ENCODE results near the gene SLCO2A1. TPM values are rescaled to one million over a fixed set of nuclear protein-coding genes. Genes with fewer than 3 reads are reported as not detected.
A peak's percentile ranks its signal among the peaks of the same experiment; 100 is the strongest.

Gene SLCO2A1
- total RNA-seq, 1 donor from 2014 or later: 0.52 TPM

GRCh38 chr3:133931084-133931483 is 98.6 kb downstream of the SLCO2A1 start:
- Histone ChIP-seq H3K4me3 (ENCODE audit: low read length in 3 of 3) (no peak overlapping the region), H3K27ac (ENCODE audit: low read depth, low read length) (no peak overlapping the region), H3K4me1 (ENCODE audit: control insufficient read depth in 3 of 3, insufficient read depth in 3 of 3, low read length in 3 of 3) (peaks cover 4 to 5% (median 4%) of the 10 kb centered on the region in 3 donors), H3K36me3 (ENCODE audit: control insufficient read depth in 3 of 3, insufficient read depth in 3 of 3, low read length in 3 of 3) (no peaks in the 10 kb centered on the region), H3K27me3 (ENCODE audit: control insufficient read depth in 3 of 3, insufficient read depth in 3 of 3, low read length in 3 of 3) (peaks cover 5 to 11% (median 10%) of the 10 kb centered on the region in 3 donors), H3K9ac (ENCODE audit: low read depth in 1 of 3, low read length in 3 of 3) (no peak overlapping the region), H3K9me3 (ENCODE audit: control insufficient read depth in 3 of 3, low read length in 3 of 3) (no peaks in the 10 kb centered on the region)

- H3K4me3 ChIP-seq (ENCODE audit: low read length in 3 of 3): no peak overlapping the region
- no peak overlapping the region for H3K27ac ChIP-seq (ENCODE audit: low read depth, low read length)
- H3K4me1 ChIP-seq (ENCODE audit: control insufficient read depth in 3 of 3, insufficient read depth in 3 of 3, low read length in 3 of 3): peaks cover 4 to 5% (median 4%) of the 10 kb centered on the region in 3 donors
- no peaks in the 10 kb centered on the region for H3K36me3 ChIP-seq (ENCODE audit: control insufficient read depth in 3 of 3, insufficient read depth in 3 of 3, low read length in 3 of 3)
- H3K27me3 ChIP-seq (ENCODE audit: control insufficient read depth in 3 of 3, insufficient read depth in 3 of 3, low read length in 3 of 3): peaks cover 5 to 11% (median 10%) of the 10 kb centered on the region in 3 donors
- no peaks in the 10 kb centered on the region for H3K9me3 ChIP-seq (ENCODE audit: control insufficient read depth in 3 of 3, low read length in 3 of 3)
- H3K9ac ChIP-seq (ENCODE audit: low read depth in 1 of 3, low read length in 3 of 3): no peak overlapping the region
Measured at GRCh38 chr3:133930341-133930933, 99.3 kb downstream of the SLCO2A1 start.

GRCh38 chr3:133928903-133929607 is 100.7 kb downstream of the SLCO2A1 start:
- no peaks in the 10 kb centered on the region for H3K36me3 ChIP-seq (ENCODE audit: control insufficient read depth in 3 of 3, insufficient read depth in 3 of 3, low read length in 3 of 3)
- peaks cover 4 to 5% (median 4%) of the 10 kb centered on the region in 3 donors for H3K4me1 ChIP-seq (ENCODE audit: control insufficient read depth in 3 of 3, insufficient read depth in 3 of 3, low read length in 3 of 3)
- no peak overlapping the region for H3K4me3 ChIP-seq (ENCODE audit: low read length in 3 of 3)
- no peak overlapping the region for H3K9ac ChIP-seq (ENCODE audit: low read depth in 1 of 3, low read length in 3 of 3)
- peaks cover 5 to 11% (median 10%) of the 10 kb centered on the region in 3 donors for H3K27me3 ChIP-seq (ENCODE audit: control insufficient read depth in 3 of 3, insufficient read depth in 3 of 3, low read length in 3 of 3)
- H3K9me3 ChIP-seq (ENCODE audit: control insufficient read depth in 3 of 3, low read length in 3 of 3): no peaks in the 10 kb centered on the region
- no peak overlapping the region for H3K27ac ChIP-seq (ENCODE audit: low read depth, low read length)

- Histone ChIP-seq H3K27me3 (ENCODE audit: control insufficient read depth in 3 of 3, insufficient read depth in 3 of 3, low read length in 3 of 3) (peaks cover 5 to 11% (median 10%) of the 10 kb centered on the region in 3 donors), H3K9me3 (ENCODE audit: control insufficient read depth in 3 of 3, low read length in 3 of 3) (no peaks in the 10 kb centered on the region), H3K27ac (ENCODE audit: low read depth, low read length) (no peak overlapping the region), H3K4me1 (ENCODE audit: control insufficient read depth in 3 of 3, insufficient read depth in 3 of 3, low read length in 3 of 3) (peaks cover 4 to 5% (median 4%) of the 10 kb centered on the region in 3 donors), H3K4me3 (ENCODE audit: low read length in 3 of 3) (peak overlapping the region in 1 of 3 donors; percentile 62), H3K9ac (ENCODE audit: low read depth in 1 of 3, low read length in 3 of 3) (peak overlapping the region in 2 of 3 donors; percentile 5 to 59), H3K36me3 (ENCODE audit: control insufficient read depth in 3 of 3, insufficient read depth in 3 of 3, low read length in 3 of 3) (no peaks in the 10 kb centered on the region)
Measured at GRCh38 chr3:133928136-133928893, 101.4 kb downstream of the SLCO2A1 start.

GRCh38 chr3:133927540-133928066 is 102.1 kb downstream of the SLCO2A1 start:
- peak overlapping the region; percentile 23 to 76 (median 59) for H3K9ac ChIP-seq (ENCODE audit: low read depth in 1 of 3, low read length in 3 of 3)

GRCh38 chr3:133926736-133927539 is 102.8 kb downstream of the SLCO2A1 start:
- Histone ChIP-seq H3K27ac (ENCODE audit: low read depth, low read length) (no peak overlapping the region), H3K36me3 (ENCODE audit: control insufficient read depth in 3 of 3, insufficient read depth in 3 of 3, low read length in 3 of 3) (no peaks in the 10 kb centered on the region), H3K9ac (ENCODE audit: low read depth in 1 of 3, low read length in 3 of 3) (peak overlapping the region; percentile 23 to 76 (median 43)), H3K9me3 (ENCODE audit: control insufficient read depth in 3 of 3, low read length in 3 of 3) (no peaks in the 10 kb centered on the region), H3K27me3 (ENCODE audit: control insufficient read depth in 3 of 3, insufficient read depth in 3 of 3, low read length in 3 of 3) (peaks cover 5 to 11% (median 10%) of the 10 kb centered on the region in 3 donors), H3K4me3 (ENCODE audit: low read length in 3 of 3) (peak overlapping the region; percentile 55 to 61 (median 60)), H3K4me1 (ENCODE audit: control insufficient read depth in 3 of 3, insufficient read depth in 3 of 3, low read length in 3 of 3) (peaks cover 4 to 5% (median 4%) of the 10 kb centered on the region in 3 donors)

More at GRCh38 chr3:133927540-133928066, 102.1 kb downstream of the SLCO2A1 start:
- Histone ChIP-seq H3K27me3 (ENCODE audit: control insufficient read depth in 3 of 3, insufficient read depth in 3 of 3, low read length in 3 of 3) (peaks cover 5 to 11% (median 10%) of the 10 kb centered on the region in 3 donors), H3K4me3 (ENCODE audit: low read length in 3 of 3) (peak overlapping the region; percentile 55 to 62 (median 61)), H3K4me1 (ENCODE audit: control insufficient read depth in 3 of 3, insufficient read depth in 3 of 3, low read length in 3 of 3) (peaks cover 4 to 5% (median 4%) of the 10 kb centered on the region in 3 donors), H3K9me3 (ENCODE audit: control insufficient read depth in 3 of 3, low read length in 3 of 3) (no peaks in the 10 kb centered on the region), H3K36me3 (ENCODE audit: control insufficient read depth in 3 of 3, insufficient read depth in 3 of 3, low read length in 3 of 3) (no peaks in the 10 kb centered on the region), H3K27ac (ENCODE audit: low read depth, low read length) (no peak overlapping the region)

GRCh38 chr3:133925960-133926735 is 103.6 kb downstream of the SLCO2A1 start:
- Histone ChIP-seq H3K27ac (ENCODE audit: low read depth, low read length) (no peak overlapping the region), H3K9me3 (ENCODE audit: control insufficient read depth in 3 of 3, low read length in 3 of 3) (no peaks in the 10 kb centered on the region), H3K27me3 (ENCODE audit: control insufficient read depth in 3 of 3, insufficient read depth in 3 of 3, low read length in 3 of 3) (peaks cover 5 to 11% (median 10%) of the 10 kb centered on the region in 3 donors), H3K9ac (ENCODE audit: low read depth in 1 of 3, low read length in 3 of 3) (no peak overlapping the region), H3K4me1 (ENCODE audit: control insufficient read depth in 3 of 3, insufficient read depth in 3 of 3, low read length in 3 of 3) (peaks cover 4 to 5% (median 4%) of the 10 kb centered on the region in 3 donors), H3K36me3 (ENCODE audit: control insufficient read depth in 3 of 3, insufficient read depth in 3 of 3, low read length in 3 of 3) (no peaks in the 10 kb centered on the region), H3K4me3 (ENCODE audit: low read length in 3 of 3) (no peak overlapping the region)

- Histone ChIP-seq H3K9ac (ENCODE audit: low read depth in 1 of 3, low read length in 3 of 3) (no peak overlapping the region), H3K27ac (ENCODE audit: low read depth, low read length) (no peak overlapping the region), H3K27me3 (ENCODE audit: control insufficient read depth in 3 of 3, insufficient read depth in 3 of 3, low read length in 3 of 3) (peaks cover 5 to 9% (median 7%) of the 10 kb centered on the region in 3 donors), H3K9me3 (ENCODE audit: control insufficient read depth in 3 of 3, low read length in 3 of 3) (no peaks in the 10 kb centered on the region), H3K4me1 (ENCODE audit: control insufficient read depth in 3 of 3, insufficient read depth in 3 of 3, low read length in 3 of 3) (peaks cover 4 to 5% (median 4%) of the 10 kb centered on the region in 3 donors), H3K36me3 (ENCODE audit: control insufficient read depth in 3 of 3, insufficient read depth in 3 of 3, low read length in 3 of 3) (no peaks in the 10 kb centered on the region), H3K4me3 (ENCODE audit: low read length in 3 of 3) (no peak overlapping the region)
Measured at GRCh38 chr3:133924041-133924440, 105.7 kb downstream of the SLCO2A1 start.
